Activated CD4-positive, alpha-beta T cell treated with anti-CD3 and anti-CD28 coated beads, Interleukin-2, amount 10 ng/mL, durations not matched to agents 7 days and 5 days (primary cell): ENCODE measurements around the gene FOXRED2. TPM values are rescaled to one million over a fixed set of nuclear protein-coding genes. Genes with fewer than 3 reads are reported as not detected.

Source experiments
- CTCF ChIA-PET: fragments of 350-600 bp; sonication (Branson Sonifier 250); formaldehyde crosslinking; loops from one replicate; lab custom pipeline; 2021; ENCODE audit warnings: antibody characterized with exemption; lab: Charles Lee
- POLR2A ChIA-PET: fragments of 350-600 bp; sonication (Branson Sonifier 250); formaldehyde crosslinking; loops from one replicate; lab custom pipeline; 2021; ENCODE audit warnings: antibody characterized with exemption; lab: Charles Lee
- DNase-seq: peaks from one replicate; pipeline ENCODE4 v3.0.0-alpha.2; 2020
- H3K27ac Mint-ChIP-seq: one replicate; pipeline ENCODE4 v1.8.0; 2021; ENCODE audit warnings: mild to moderate bottlenecking, moderate library complexity, mixed read lengths
- H3K27me3 Mint-ChIP-seq: one replicate; pipeline ENCODE4 v1.8.0; 2021; ENCODE audit warnings: mixed read lengths
- H3K36me3 Mint-ChIP-seq: one replicate; pipeline ENCODE4 v1.8.0; 2021; ENCODE audit warnings: low read depth, mixed read lengths
- H3K4me1 Mint-ChIP-seq: one replicate; pipeline ENCODE4 v1.8.0; 2021; ENCODE audit warnings: mixed read lengths
- H3K4me3 Mint-ChIP-seq: one replicate; pipeline ENCODE4 v1.8.0; 2021; ENCODE audit warnings: mild to moderate bottlenecking, moderate library complexity, mixed read lengths
- H3K9me3 Mint-ChIP-seq: one replicate; pipeline ENCODE4 v1.8.0; 2021; ENCODE audit warnings: mixed read lengths
- total RNA-seq, 2 experiments: library from RNA; stranded (reverse); gene quantifications; one replicate each; pipeline ENCODE4 v1.2.3, GENCODE V29; 2021

FOXRED2 gene
- total RNA-seq, 2 experiments from 2014 or later = 14.3 to 17.1 TPM

DNA sequence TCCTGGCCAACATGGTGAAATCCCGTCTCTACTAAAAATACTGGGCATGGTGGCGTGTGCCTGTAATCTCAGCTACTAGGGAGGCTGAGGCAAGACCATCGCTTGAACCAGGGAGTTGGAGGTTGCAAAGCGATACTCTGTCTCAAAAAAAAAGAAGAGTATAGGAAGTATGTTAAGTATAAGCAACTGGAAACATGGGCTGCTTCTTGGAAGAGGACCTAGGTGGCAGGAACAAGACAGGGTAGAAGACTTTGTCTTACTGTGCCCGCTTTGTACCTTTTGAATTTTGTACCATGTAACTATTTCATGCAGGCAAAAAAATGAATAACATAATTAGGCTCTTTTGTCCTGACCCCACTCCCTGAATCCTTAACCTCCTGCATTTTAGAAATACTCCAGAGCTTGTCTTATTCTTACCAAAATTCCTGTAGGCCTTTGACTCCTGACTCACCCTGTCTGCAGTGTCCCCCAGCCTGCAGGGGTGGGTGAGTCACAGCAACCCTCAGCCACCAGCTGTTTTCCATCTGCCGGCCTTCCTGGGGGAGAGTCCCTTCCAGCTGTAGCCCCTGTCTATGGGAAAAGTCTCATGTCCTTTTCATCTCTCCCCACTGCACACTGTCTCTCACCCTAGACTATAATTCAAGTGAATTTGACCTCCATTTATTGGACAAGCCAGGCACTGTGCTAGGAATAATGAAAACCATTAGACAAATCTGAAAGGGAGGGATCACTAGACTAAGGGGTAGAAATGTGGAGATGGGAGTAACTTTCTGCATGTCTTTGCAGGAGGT is 67.2 kb downstream of the FOXRED2 start:
- Mint-ChIP-seq H3K4me1 (peaks cover 47% of the 10 kb centered on the region), H3K9me3 (no peaks in the 10 kb centered on the region), H3K27me3 (no peaks in the 10 kb centered on the region), H3K36me3 (no peaks in the 10 kb centered on the region), H3K27ac (no peak overlapping the region), H3K4me3 (no peak overlapping the region)
- no peak for DNase-seq
- ChIA-PET CTCF (interaction anchor here (0.6 to 0.8 kb wide), 2 partner anchors 12 to 63 kb away, joined by 3 read pairs; no protein-coding TSS in a partner anchor), POLR2A (no interaction called here)

Other genes with a start within 250 kb of the FOXRED2 start
- gene MYH9, start 119.1 kb downstream of the FOXRED2 start, total RNA-seq = 1,000 to 10,000 TPM in 1 of 2 experiments, 100 to 1,000 TPM in 1; 881 to 1,009 TPM
- 10 to 100 TPM; 74.3 to 75.5 TPM for gene TXN2, start 25.4 kb downstream of the FOXRED2 start, total RNA-seq
- gene EIF3D, start 22.1 kb upstream of the FOXRED2 start, total RNA-seq = 100 to 1,000 TPM; 189 to 194 TPM
- not detected for gene CACNG2, start 196.7 kb upstream of the FOXRED2 start, total RNA-seq